ENCODE measurements around the gene KDM1A. TPM values are rescaled to one million over a fixed set of nuclear protein-coding genes. Genes with fewer than 3 reads are reported as not detected.

The KDM1A gene
- total and polyA plus RNA-seq, 2 donors (not counting 3 experiments of a cell fraction or from before 2014, with no cell fraction given): 105 to 111 TPM

DNA sequence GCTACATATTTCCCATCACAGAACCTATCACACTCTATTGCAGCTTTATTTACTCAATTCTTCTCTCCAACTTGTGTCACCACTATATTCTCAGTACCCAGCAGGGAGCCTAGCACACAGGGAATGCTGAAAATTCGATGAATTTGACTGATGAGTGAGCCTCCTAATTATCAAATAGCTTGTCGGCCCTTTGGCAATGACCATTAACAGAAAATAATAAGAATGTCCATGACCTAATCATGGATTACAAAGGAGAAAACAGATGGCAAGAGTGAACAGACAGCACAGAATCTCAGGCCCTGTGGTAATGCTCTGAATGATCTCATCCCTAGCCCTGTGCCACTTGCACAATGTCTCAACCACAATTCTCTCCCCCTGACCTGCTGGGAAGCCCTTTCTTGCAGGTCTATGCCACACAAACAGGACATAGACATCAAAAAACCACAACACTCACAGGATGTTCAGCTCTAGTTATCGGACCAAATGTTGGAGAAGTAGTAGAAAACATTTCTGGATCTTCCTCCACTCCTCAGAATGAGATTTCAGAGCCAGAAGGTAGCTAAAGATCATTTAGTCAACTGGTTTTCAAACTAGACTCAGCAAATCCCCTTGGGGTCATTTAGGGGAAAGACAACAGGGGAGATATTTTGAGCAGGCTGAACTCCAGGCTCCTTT, 80.9 kb downstream of the KDM1A start:
- CTCF ChIA-PET: interaction anchor here (0.9 to 17.3 kb wide), 19 partner anchors 8 to 440 kb away, joined by 3 to 671 read pairs (median 6); partner anchors contain the start of gene LUZP1
- peak overlapping the region; percentile 83 for H3K27ac ChIP-seq (ENCODE audit: insufficient read depth, low read depth, low read length)
- no peaks in the 10 kb centered on the region for H3K9me3 ChIP-seq (replicated peaks; ENCODE audit: control insufficient read depth, insufficient read depth, low read length)
- peak overlapping the region; percentile 6 for H3K4me2 ChIP-seq (ENCODE audit: insufficient read depth, low read length)
- no TSS peak for BruUV-seq (replicated peaks)
- intact Hi-C loops (cut with micrococcal nuclease) (no loop called here), dilution Hi-C loops (cut with MboI; ENCODE audit: extremely low pct_ligation_motif_present, low sequenced_read_pairs) (no loop called here)
- TF ChIP-seq FOS (IDR thresholded peaks at IDR 0.05; ENCODE audit: borderline replicate concordance, insufficient read depth, low read length): peak; percentile 32
- peak; percentile 21 for TF ChIP-seq GATA2 (IDR thresholded peaks at IDR 0.05; ENCODE audit: insufficient read depth, insufficient read length, low read depth, low read length)
- TF ChIP-seq POLR2A (IDR thresholded peaks at IDR 0.05; ENCODE audit: low read depth, low read length): peak; percentile 23
- no peak for TF ChIP-seq MYC (IDR thresholded peaks at IDR 0.05; ENCODE audit: low read depth, low read length)
- peak overlapping the region; percentile 52 for H3K9ac ChIP-seq (replicated peaks; ENCODE audit: extremely low read depth, insufficient read depth, low read length)
- H4K20me1 ChIP-seq (replicated peaks; ENCODE audit: control insufficient read depth, extremely low read depth, insufficient read depth, low read length): no peaks in the 10 kb centered on the region
- peaks cover 0 to 5% of the 10 kb centered on the region in 2 experiments for H3K36me3 ChIP-seq (ENCODE audit: control insufficient read depth in 2 of 2, extremely low read depth in 1 of 2, insufficient read depth in 2 of 2, low read length in 2 of 2)
- H3K4me3 ChIP-seq (replicated peaks in 1 of 3; ENCODE audit: insufficient read depth in 1 of 3, low read depth in 1 of 3, low read length in 3 of 3): no peak overlapping the region
- no peaks in the 10 kb centered on the region for H3K9me1 ChIP-seq (replicated peaks; ENCODE audit: control insufficient read depth, extremely low read depth, insufficient read depth, low read length)
- POLR2A ChIA-PET: interaction anchor here (1.1 to 1.9 kb wide), 3 partner anchors 14 to 79 kb away, joined by 3 to 5 read pairs (median 3); no protein-coding TSS in a partner anchor
- H2AFZ ChIP-seq (ENCODE audit: low read depth, low read length): no peak overlapping the region
- DNase-seq (ENCODE audit: low read depth, low spot score): peak; percentile 59
- H3K27me3 ChIP-seq (ENCODE audit: control insufficient read depth in 2 of 2, insufficient read depth in 2 of 2, low read length in 2 of 2): no peaks in the 10 kb centered on the region
- FAIRE-seq: peak; percentile 47
- peaks cover 70% of the 10 kb centered on the region for H3K79me2 ChIP-seq (ENCODE audit: control insufficient read depth, insufficient read depth, low read length)
- peaks cover 66% of the 10 kb centered on the region for H3K4me1 ChIP-seq (ENCODE audit: control insufficient read depth, extremely low read depth, insufficient read depth, low read length)

- H3K27ac ChIP-seq (ENCODE audit: insufficient read depth, low read depth, low read length): peak overlapping the region; percentile 83
- no peak for FAIRE-seq
- ChIA-PET POLR2A (interaction anchor here (1.1 to 1.5 kb wide), 2 partner anchors 13 to 78 kb away, joined by 3 read pairs; no protein-coding TSS in a partner anchor), CTCF (interaction anchor here (0.9 to 17.3 kb wide), 9 partner anchors 7 to 83 kb away, joined by 3 to 671 read pairs (median 8); partner anchors contain the start of gene LUZP1)
- H3K79me2 ChIP-seq (ENCODE audit: control insufficient read depth, insufficient read depth, low read length): peaks cover 70% of the 10 kb centered on the region
- TF ChIP-seq, protein P1, sequence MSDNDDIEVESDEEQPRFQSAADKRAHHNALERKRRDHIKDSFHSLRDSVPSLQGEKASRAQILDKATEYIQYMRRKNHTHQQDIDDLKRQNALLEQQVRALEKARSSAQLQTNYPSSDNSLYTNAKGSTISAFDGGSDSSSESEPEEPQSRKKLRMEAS (IDR thresholded peaks at IDR 0.05; ENCODE audit: insufficient read depth, insufficient read length): no peak
- TF ChIP-seq MYC (IDR thresholded peaks at IDR 0.05; ENCODE audit: low read depth, low read length) (no peak), POLR2AphosphoS5 (IDR thresholded peaks at IDR 0.05; ENCODE audit: insufficient read depth, low read depth, low read length) (no peak), POLR2A (IDR thresholded peaks at IDR 0.05; ENCODE audit: low read depth, low read length) (no peak), CTCF (IDR thresholded peaks at IDR 0.05; ENCODE audit: extremely low read depth in 1 of 2, insufficient read depth in 1 of 2, low read depth in 1 of 2, low read length in 2 of 2) (no peak), FOS (IDR thresholded peaks at IDR 0.05; ENCODE audit: borderline replicate concordance, insufficient read depth, low read length) (no peak), EZH2 (IDR thresholded peaks at IDR 0.05; ENCODE audit: borderline replicate concordance, low read depth, low read length, severe bottlenecking) (no peak), GATA2 (IDR thresholded peaks at IDR 0.05; ENCODE audit: insufficient read depth, insufficient read length, low read depth, low read length) (no peak), JUN (IDR thresholded peaks at IDR 0.05; ENCODE audit: borderline replicate concordance, insufficient read depth, insufficient read length, low read depth) (no peak)
- peaks cover 66% of the 10 kb centered on the region for H3K4me1 ChIP-seq (ENCODE audit: control insufficient read depth, extremely low read depth, insufficient read depth, low read length)
- no peak overlapping the region for H3K9ac ChIP-seq (replicated peaks; ENCODE audit: extremely low read depth, insufficient read depth, low read length)
- dilution Hi-C loops (cut with MboI; ENCODE audit: extremely low pct_ligation_motif_present, low sequenced_read_pairs): no loop called here
- no TSS peak for BruUV-seq (replicated peaks)
- H3K27me3 ChIP-seq (ENCODE audit: control insufficient read depth in 2 of 2, insufficient read depth in 2 of 2, low read length in 2 of 2): no peaks in the 10 kb centered on the region
- H3K36me3 ChIP-seq (ENCODE audit: control insufficient read depth in 2 of 2, extremely low read depth in 1 of 2, insufficient read depth in 2 of 2, low read length in 2 of 2): peaks cover 2 to 7% of the 10 kb centered on the region in 2 experiments
- intact Hi-C loops (cut with micrococcal nuclease): no loop called here
- H3K9me1 ChIP-seq (replicated peaks; ENCODE audit: control insufficient read depth, extremely low read depth, insufficient read depth, low read length): no peaks in the 10 kb centered on the region
- no peak overlapping the region for H3K4me3 ChIP-seq (replicated peaks in 1 of 3; ENCODE audit: insufficient read depth in 1 of 3, low read depth in 1 of 3, low read length in 3 of 3)
- H3K4me2 ChIP-seq (ENCODE audit: insufficient read depth, low read length): peak overlapping the region; percentile 69
- no peak overlapping the region for H2AFZ ChIP-seq (ENCODE audit: low read depth, low read length)
- no peaks in the 10 kb centered on the region for H3K9me3 ChIP-seq (replicated peaks; ENCODE audit: control insufficient read depth, insufficient read depth, low read length)
- DNase-seq (ENCODE audit: low read depth, low spot score): no peak
- no peaks in the 10 kb centered on the region for H4K20me1 ChIP-seq (replicated peaks; ENCODE audit: control insufficient read depth, extremely low read depth, insufficient read depth, low read length)
These were observed 82.0 kb downstream of the KDM1A start for GRCh38 chr1:23101101-23101827.
